Esophagus squamous epithelium (tissue), 4 donors: Measurements from ENCODE around the gene TRIM46.

Experiments used
- POLR2A ChIP-seq, 4 donors: fragments of 450-650 bp; IDR thresholded peaks; one replicate each; pipeline ENCODE4 v1.6.1; 2017; ENCODE audit warnings: antibody characterized with exemption in 4 of 4, mild to moderate bottlenecking in 4 of 4, moderate library complexity in 3 of 4
- TF ChIP-seq, protein P1 (sequence below), 6 experiments: fragments of 450-650 bp in 4 of 6; fragments of 200-600 bp in 2 of 6; sonication (generic) in 2 of 6; IDR thresholded peaks; one replicate each; pipeline ENCODE4 v1.5.1; 2016 to 2019; ENCODE audit warnings: antibody characterized with exemption in 6 of 6, mild to moderate bottlenecking in 4 of 6, moderate library complexity in 4 of 6

DNA sequence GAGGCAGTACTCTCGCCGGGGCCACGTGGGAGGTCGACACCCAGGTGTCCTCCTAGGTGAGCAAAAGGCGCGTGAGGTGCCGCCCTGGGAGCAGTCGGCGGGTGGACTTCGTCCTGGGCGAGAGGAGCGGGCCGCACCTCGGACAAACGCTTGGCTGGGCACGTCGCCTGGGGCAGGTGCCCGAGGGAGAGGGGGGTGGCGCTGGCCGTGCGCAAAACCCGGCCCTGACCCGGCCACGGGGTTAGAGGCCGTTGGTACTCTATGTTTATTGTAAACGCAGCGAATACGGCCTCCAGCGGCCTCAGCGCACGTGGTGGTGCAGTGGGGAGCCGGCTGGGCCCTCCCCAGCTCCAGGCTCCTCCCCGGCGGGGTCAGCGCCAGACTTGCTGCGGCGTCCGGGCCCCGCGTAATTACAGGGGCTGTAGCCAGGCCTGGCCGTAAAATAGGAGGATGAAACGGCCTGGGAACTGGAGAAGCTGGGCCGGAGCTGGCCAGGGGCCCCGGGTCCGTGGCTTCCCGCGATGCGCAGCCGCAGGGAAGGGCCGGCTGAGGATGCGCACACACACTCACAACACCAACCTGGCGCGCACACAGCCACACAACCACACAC, 47.6 kb upstream of the TRIM46 start:
- TF ChIP-seq, protein P1, sequence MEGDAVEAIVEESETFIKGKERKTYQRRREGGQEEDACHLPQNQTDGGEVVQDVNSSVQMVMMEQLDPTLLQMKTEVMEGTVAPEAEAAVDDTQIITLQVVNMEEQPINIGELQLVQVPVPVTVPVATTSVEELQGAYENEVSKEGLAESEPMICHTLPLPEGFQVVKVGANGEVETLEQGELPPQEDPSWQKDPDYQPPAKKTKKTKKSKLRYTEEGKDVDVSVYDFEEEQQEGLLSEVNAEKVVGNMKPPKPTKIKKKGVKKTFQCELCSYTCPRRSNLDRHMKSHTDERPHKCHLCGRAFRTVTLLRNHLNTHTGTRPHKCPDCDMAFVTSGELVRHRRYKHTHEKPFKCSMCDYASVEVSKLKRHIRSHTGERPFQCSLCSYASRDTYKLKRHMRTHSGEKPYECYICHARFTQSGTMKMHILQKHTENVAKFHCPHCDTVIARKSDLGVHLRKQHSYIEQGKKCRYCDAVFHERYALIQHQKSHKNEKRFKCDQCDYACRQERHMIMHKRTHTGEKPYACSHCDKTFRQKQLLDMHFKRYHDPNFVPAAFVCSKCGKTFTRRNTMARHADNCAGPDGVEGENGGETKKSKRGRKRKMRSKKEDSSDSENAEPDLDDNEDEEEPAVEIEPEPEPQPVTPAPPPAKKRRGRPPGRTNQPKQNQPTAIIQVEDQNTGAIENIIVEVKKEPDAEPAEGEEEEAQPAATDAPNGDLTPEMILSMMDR (IDR thresholded peaks at IDR 0.05) = no peak
- peak in 1 of 4 donors; percentile 17 for TF ChIP-seq POLR2A (IDR thresholded peaks at IDR 0.05)
